ENCODE data around the gene GRM4. TPM values are rescaled to one million over a fixed set of nuclear protein-coding genes. Genes with fewer than 3 reads are reported as not detected.
"Not testable (repeated sequence)": the region's sequence is repeated elsewhere in the genome, so short reads cannot be mapped to it uniquely, and the experiment has no call there.

The GRM4 gene
- total RNA-seq, 1 donor from 2014 or later, result not detected

DNA sequence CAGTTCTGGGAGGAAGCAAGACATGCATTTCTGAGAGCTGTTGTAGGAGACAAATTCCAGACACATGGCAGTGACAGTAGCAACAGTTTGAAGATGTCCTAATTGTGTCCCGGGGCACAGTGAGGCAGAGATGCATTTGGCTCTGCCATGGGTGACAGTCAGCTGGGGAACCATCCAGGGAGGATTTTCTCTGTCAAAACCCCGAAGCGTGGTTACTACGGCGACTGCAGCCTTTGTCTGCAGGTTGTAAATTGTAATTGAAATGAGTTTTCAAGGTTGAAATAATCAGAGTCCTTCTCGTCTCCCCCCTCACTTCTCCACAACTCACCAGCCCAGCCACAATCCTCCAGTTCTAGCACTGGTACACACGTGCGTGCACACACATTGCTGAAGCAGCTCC lies 100.1 kb downstream of the GRM4 start:
- Histone ChIP-seq H3K27me3 (no peaks in the 10 kb centered on the region), H3K36me3 (no peaks in the 10 kb centered on the region), H3K4me1 (no peaks in the 10 kb centered on the region), H3K4me3 (no peak overlapping the region), H3K27ac (no peak overlapping the region), H3K9me3 (no peaks in the 10 kb centered on the region)
- intact Hi-C loops (cut with DNase I), result no loop called here
- TF ChIP-seq, protein P1, sequence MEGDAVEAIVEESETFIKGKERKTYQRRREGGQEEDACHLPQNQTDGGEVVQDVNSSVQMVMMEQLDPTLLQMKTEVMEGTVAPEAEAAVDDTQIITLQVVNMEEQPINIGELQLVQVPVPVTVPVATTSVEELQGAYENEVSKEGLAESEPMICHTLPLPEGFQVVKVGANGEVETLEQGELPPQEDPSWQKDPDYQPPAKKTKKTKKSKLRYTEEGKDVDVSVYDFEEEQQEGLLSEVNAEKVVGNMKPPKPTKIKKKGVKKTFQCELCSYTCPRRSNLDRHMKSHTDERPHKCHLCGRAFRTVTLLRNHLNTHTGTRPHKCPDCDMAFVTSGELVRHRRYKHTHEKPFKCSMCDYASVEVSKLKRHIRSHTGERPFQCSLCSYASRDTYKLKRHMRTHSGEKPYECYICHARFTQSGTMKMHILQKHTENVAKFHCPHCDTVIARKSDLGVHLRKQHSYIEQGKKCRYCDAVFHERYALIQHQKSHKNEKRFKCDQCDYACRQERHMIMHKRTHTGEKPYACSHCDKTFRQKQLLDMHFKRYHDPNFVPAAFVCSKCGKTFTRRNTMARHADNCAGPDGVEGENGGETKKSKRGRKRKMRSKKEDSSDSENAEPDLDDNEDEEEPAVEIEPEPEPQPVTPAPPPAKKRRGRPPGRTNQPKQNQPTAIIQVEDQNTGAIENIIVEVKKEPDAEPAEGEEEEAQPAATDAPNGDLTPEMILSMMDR (IDR thresholded peaks at IDR 0.05), result no peak
- DNase-seq (ENCODE audit: low spot score in 2 of 2), result no peak

DNA sequence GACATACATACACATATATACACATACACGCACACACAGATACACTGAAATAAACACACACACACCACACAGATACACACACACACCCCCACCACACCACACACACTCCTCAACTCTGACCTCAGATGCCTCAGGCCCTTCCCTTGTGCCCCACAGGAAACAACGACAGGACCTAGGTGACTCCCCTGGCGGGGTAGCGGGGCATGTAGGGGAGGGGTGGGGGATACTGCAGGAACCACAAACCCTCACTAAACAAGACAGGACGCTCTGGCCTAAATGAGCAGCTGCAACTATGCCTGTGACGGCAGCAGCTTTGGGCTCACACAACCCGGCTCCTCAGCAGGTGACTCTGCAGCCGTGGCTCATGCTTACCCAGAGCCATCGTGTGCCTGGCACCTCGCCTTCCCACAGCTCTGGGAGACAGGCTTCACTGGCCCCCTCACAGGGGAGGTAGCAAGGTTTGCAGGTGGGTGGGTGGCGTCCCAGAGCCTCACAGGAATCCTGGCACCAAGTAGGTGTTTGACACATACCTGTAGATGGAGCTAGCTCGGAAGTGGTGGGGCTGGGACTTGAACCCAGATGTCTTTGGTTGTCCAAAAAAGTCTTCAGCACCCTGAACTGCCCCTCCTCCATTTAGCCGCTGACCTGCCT lies 100.8 kb downstream of the GRM4 start:
- intact Hi-C loops (cut with DNase I), result no loop called here
- no peaks in the 10 kb centered on the region for H3K27me3 ChIP-seq
- TF ChIP-seq, protein P1 (IDR thresholded peaks at IDR 0.05), result no peak

DNA sequence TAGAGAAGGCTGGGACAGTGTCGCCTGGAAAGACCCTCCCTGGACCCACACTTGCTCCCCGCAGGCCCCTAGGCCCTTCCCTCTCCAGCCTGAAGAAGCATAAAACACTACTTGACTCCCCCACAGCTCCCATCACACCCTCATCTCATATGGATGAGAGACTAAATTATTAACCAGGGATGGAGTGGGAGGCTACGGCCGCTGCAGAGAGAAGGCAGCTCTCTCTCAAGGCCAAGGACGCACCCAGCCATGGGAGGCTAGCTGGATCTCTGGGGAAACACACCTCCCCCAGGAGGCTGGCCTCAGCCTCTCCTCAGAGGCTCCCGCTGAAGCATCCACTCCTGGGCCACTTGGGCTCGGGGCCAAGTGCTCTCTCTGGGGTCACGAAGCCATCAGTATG lies 102.5 kb downstream of the GRM4 start:
- H3K27me3 ChIP-seq, result no peaks in the 10 kb centered on the region
- no peaks in the 10 kb centered on the region for H3K36me3 ChIP-seq
- intact Hi-C loops (cut with DNase I), result no loop called here
- no peak for DNase-seq (ENCODE audit: low spot score in 2 of 2)
- H3K27ac ChIP-seq, result no peak overlapping the region
- H3K4me3 ChIP-seq, result no peak overlapping the region
- TF ChIP-seq, protein P1 (IDR thresholded peaks at IDR 0.05), result no peak
- H3K4me1 ChIP-seq, result no peaks in the 10 kb centered on the region
- no peaks in the 10 kb centered on the region for H3K9me3 ChIP-seq

More for the DNA sequence above, 100.8 kb downstream of the GRM4 start:
- Histone ChIP-seq H3K27ac (no peak overlapping the region), H3K9me3 (no peaks in the 10 kb centered on the region), H3K4me3 (no peak overlapping the region), H3K4me1 (no peaks in the 10 kb centered on the region), H3K36me3 (no peaks in the 10 kb centered on the region)
- DNase-seq (ENCODE audit: low spot score in 2 of 2), result no peak

DNA sequence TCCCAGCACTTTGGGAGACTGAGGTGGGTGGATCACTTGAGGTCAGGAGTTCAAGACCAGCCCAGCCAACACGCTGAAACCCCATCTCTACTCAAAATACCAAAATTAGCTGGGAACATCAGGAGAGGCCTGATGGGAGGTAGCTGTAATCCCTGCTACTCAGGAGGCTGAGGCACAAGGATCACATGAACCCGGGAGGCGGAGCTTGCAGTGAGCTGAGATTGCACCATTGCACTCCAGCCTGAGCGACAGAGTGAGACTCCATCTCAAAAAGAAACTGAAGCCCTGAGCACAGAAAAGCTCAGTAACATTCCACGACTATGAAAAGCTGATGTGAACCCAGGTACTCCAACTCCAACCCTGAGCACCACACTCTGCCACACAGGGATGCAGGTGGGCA lies 103.9 kb downstream of the GRM4 start:
- H3K27me3 ChIP-seq; H3K36me3 ChIP-seq; intact Hi-C loops (cut with DNase I); H3K4me3 ChIP-seq; H3K27ac ChIP-seq; H3K9me3 ChIP-seq; DNase-seq (ENCODE audit: low spot score in 2 of 2); H3K4me1 ChIP-seq: not testable (repeated sequence)

DNA sequence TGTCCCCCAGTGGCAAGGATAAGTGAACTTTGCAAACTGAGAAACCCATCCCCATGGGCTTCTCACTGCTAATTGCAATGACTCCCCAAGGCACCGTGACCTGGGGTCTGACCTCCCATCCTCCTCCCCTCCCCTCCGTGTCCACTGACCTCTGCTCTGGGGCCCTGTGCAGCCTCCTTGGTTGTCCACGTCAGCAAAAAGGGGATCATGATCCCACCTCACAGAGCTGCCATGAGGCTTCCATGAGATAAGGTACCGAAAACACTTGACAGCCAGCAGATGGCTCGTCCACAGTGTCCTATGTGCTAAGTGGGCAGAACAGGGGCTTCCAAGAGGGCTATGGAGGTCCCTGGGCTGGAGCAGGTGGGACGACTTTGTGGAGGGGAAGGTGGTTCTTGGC lies 104.5 kb downstream of the GRM4 start:
- Histone ChIP-seq H3K9me3 (no peaks in the 10 kb centered on the region), H3K4me3 (no peak overlapping the region), H3K4me1 (no peaks in the 10 kb centered on the region), H3K27ac (no peak overlapping the region), H3K27me3 (no peaks in the 10 kb centered on the region), H3K36me3 (no peaks in the 10 kb centered on the region)
- TF ChIP-seq, protein P1 (IDR thresholded peaks at IDR 0.05), result no peak
- no peak for DNase-seq (ENCODE audit: low spot score in 2 of 2)
- intact Hi-C loops (cut with DNase I), result no loop called here

DNA sequence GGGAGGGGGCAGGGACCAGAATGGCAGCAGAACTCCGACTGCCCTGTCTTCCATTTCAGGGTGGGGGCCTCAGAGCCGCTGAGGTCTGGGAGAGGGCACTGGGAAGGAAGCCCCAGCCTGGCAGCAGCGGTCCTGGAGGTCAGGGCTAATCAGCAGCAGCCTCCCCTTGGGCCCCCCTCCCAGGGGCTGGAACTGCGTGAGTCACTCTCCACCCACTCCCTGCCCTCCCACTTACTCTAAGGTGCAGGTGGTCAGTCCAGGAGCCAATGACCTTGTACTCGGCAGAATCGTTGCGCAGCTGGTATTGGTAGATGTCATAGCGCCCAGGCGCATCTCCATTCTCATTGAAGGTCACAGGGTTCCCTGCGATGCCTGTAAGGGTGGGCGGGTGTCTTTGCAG lies 105.9 kb downstream of the GRM4 start:
- H3K4me1 ChIP-seq, result no peaks in the 10 kb centered on the region
- no peaks in the 10 kb centered on the region for H3K36me3 ChIP-seq
- DNase-seq (ENCODE audit: low spot score in 2 of 2), result no peak
- no peaks in the 10 kb centered on the region for H3K9me3 ChIP-seq
- H3K27me3 ChIP-seq, result no peaks in the 10 kb centered on the region
- no peak overlapping the region for H3K27ac ChIP-seq
- H3K4me3 ChIP-seq, result no peak overlapping the region
- TF ChIP-seq, protein P1 (IDR thresholded peaks at IDR 0.05), result no peak
- intact Hi-C loops (cut with DNase I), result no loop called here
